ENCODE results near the gene NALCN. TPM values are rescaled to one million over a fixed set of nuclear protein-coding genes. Genes with fewer than 3 reads are reported as not detected.

NALCN gene
- total and polyA plus RNA-seq, 10 donors = 0.02 to 0.13 (median 0.09) TPM; not detected in 2

DNA sequence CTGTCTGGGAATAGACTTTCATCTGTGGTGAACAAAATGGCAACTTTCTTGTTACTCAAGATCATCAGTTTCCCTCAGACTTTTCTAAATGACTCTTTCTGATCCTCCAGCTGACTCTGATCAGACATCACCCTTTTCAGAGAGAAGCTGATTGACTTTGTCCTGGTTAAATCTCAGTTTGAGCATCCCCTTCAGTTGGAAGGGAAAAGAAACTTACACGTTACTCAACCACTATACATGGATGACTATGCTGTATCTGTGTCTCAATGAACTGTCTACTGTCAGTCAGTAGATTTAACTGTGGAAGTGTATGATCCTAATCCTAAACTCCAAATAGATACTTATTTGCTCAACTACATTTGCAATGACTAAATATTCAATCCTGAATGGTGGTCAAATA is 118.5 kb downstream of the NALCN start:
- H3K4me1 ChIP-seq = no peaks in the 10 kb centered on the region
- no peak overlapping the region for H3K4me3 ChIP-seq
- no peaks in the 10 kb centered on the region for H3K36me3 ChIP-seq
- H3K9me3 ChIP-seq = peaks cover 0 to 14% (median 2%) of the 10 kb centered on the region in 8 donors
- DNase-seq = no peak
- H3K27me3 ChIP-seq (replicated peaks in 1 of 7) = no peaks in the 10 kb centered on the region
- no peak overlapping the region for H3K27ac ChIP-seq
- TF ChIP-seq CTCF (IDR thresholded peaks at IDR 0.05 in 8 of 11, conservative IDR thresholded peaks at IDR 0.05 in 3 of 11) (no peak), POLR2AphosphoS5 (IDR thresholded peaks at IDR 0.05) (no peak), POLR2A (IDR thresholded peaks at IDR 0.05) (no peak)
- intact Hi-C loops (cut with DNase I; ENCODE audit: low total_unique reads) = no loop called here
- WGBS, 5 donors = 67 to 95% (median 89%) methylated on average over 1 of the region's 1 CpG

GRCh38 chr13:101292711-101293110 is 123.6 kb downstream of the NALCN start:
- no peaks in the 10 kb centered on the region for H3K27me3 ChIP-seq (replicated peaks in 1 of 7)
- H3K27ac ChIP-seq = no peak overlapping the region
- no peak overlapping the region for H3K4me3 ChIP-seq
- intact Hi-C loops (cut with DNase I; ENCODE audit: low total_unique reads) = no loop called here
- no peaks in the 10 kb centered on the region for H3K4me1 ChIP-seq
- no peak for DNase-seq
- H3K36me3 ChIP-seq = no peaks in the 10 kb centered on the region
- TF ChIP-seq POLR2AphosphoS5 (IDR thresholded peaks at IDR 0.05) = no peak
- no peak for TF ChIP-seq CTCF (IDR thresholded peaks at IDR 0.05 in 8 of 11, conservative IDR thresholded peaks at IDR 0.05 in 3 of 11)
- TF ChIP-seq POLR2A (IDR thresholded peaks at IDR 0.05) = no peak
- WGBS, 5 donors = 83 to 92% (median 87%) methylated on average over 1 of the region's 1 CpG
- H3K9me3 ChIP-seq = peaks cover 0 to 14% (median 2%) of the 10 kb centered on the region in 8 donors

- H3K27ac ChIP-seq = no peak overlapping the region
- TF ChIP-seq POLR2AphosphoS5 (IDR thresholded peaks at IDR 0.05) = no peak
- TF ChIP-seq CTCF (IDR thresholded peaks at IDR 0.05 in 8 of 11, conservative IDR thresholded peaks at IDR 0.05 in 3 of 11) = no peak
- no peak for TF ChIP-seq POLR2A (IDR thresholded peaks at IDR 0.05)
- peaks cover 0 to 14% (median 2%) of the 10 kb centered on the region in 8 donors for H3K9me3 ChIP-seq
- no peak overlapping the region for H3K4me3 ChIP-seq
- H3K27me3 ChIP-seq (replicated peaks in 1 of 7) = no peaks in the 10 kb centered on the region
- H3K36me3 ChIP-seq = no peaks in the 10 kb centered on the region
- 66 to 76% (median 70%) methylated on average over 10 of the region's 10 CpGs for WGBS, 5 donors
- intact Hi-C loops (cut with DNase I; ENCODE audit: low total_unique reads) = no loop called here
- H3K4me1 ChIP-seq = no peaks in the 10 kb centered on the region
- DNase-seq = no peak
These were observed 124.4 kb downstream of the NALCN start for GRCh38 chr13:101291646-101292515.

DNA sequence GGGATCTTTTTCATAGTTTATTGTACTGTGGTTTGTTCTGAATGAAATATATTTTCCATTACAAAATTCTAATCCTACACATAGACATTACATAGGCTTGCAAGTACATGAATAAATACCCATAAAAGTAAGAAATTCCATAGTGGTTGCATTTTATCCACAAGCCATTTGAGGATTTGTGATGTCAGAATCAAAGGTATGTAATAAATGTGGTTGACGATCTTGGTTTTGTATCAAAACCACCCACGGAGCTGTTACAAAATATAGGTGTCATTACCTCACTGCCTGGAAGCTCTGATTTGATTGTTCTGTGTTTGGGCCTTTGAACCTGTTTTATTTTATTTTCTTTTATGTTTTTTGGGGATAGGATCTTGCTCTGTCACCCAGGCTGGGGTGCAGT is 125.1 kb downstream of the NALCN start:
- DNase-seq = no peak
- intact Hi-C loops (cut with DNase I; ENCODE audit: low total_unique reads) = no loop called here
- TF ChIP-seq POLR2AphosphoS5 (IDR thresholded peaks at IDR 0.05) = no peak
- no peak for TF ChIP-seq POLR2A (IDR thresholded peaks at IDR 0.05)
- TF ChIP-seq CTCF (IDR thresholded peaks at IDR 0.05 in 8 of 11, conservative IDR thresholded peaks at IDR 0.05 in 3 of 11) = no peak
- no peaks in the 10 kb centered on the region for H3K36me3 ChIP-seq
- H3K27ac ChIP-seq = no peak overlapping the region
- H3K4me1 ChIP-seq = no peaks in the 10 kb centered on the region
- WGBS, 5 donors = 84 to 96% (median 86%) methylated on average over 2 of the region's 2 CpGs
- H3K4me3 ChIP-seq = no peak overlapping the region
- H3K9me3 ChIP-seq = peaks cover 0 to 14% (median 2%) of the 10 kb centered on the region in 8 donors
- no peaks in the 10 kb centered on the region for H3K27me3 ChIP-seq (replicated peaks in 1 of 7)
